Liver (tissue), 9 donors: ENCODE measurements around the gene TPCN1. TPM values are rescaled to one million over a fixed set of nuclear protein-coding genes. Genes with fewer than 3 reads are reported as not detected.

ENCODE experiments used
- DNase-seq: peaks from one replicate; pipeline ENCODE4 v3.0.0-alpha.2; 2017; ENCODE audit warnings: low spot score
- H3K27ac ChIP-seq, 2 donors: one replicate each; pipeline ENCODE4 v1.7.0; 2013; ENCODE audit warnings: inconsistent platforms in 2 of 2, low read length in 2 of 2, control low read depth in 1 of 2, low read depth in 1 of 2, mild to moderate bottlenecking in 1 of 2
- H3K27me3 ChIP-seq, 4 donors: one replicate each; pipeline versions ENCODE4 v1.6.1 to v1.7.0; 2013; ENCODE audit warnings: low read length in 3 of 4, inconsistent platforms in 1 of 4, mild to moderate bottlenecking in 1 of 4, moderate library complexity in 1 of 4; ENCODE audit not compliant: control insufficient read depth in 4 of 4, insufficient read depth in 4 of 4
- H3K36me3 ChIP-seq, 4 donors: one replicate each; pipeline versions ENCODE4 v1.6.1 to v1.7.0; 2013; ENCODE audit warnings: low read length in 3 of 4, mild to moderate bottlenecking in 3 of 4, low read depth in 1 of 4, moderate library complexity in 1 of 4; ENCODE audit not compliant: control insufficient read depth in 4 of 4, insufficient read depth in 3 of 4
- H3K4me1 ChIP-seq, 4 donors: one replicate each; pipeline versions ENCODE4 v1.6.1 to v1.7.0; 2013; ENCODE audit warnings: low read length in 3 of 4, mild to moderate bottlenecking in 3 of 4, moderate library complexity in 1 of 4; ENCODE audit not compliant: control insufficient read depth in 4 of 4, insufficient read depth in 4 of 4
- H3K4me3 ChIP-seq, 3 donors: one replicate each; pipeline versions ENCODE4 v1.6.1 to v1.7.0; 2013; ENCODE audit warnings: low read length in 3 of 3, control low read depth in 1 of 3, low read depth in 1 of 3, mild to moderate bottlenecking in 1 of 3
- H3K9ac ChIP-seq, 2 donors: one replicate each; pipeline ENCODE4 v1.7.0; 2013; ENCODE audit warnings: low read length in 2 of 2, mild to moderate bottlenecking in 2 of 2, moderate library complexity in 2 of 2, control low read depth in 1 of 2, low read depth in 1 of 2
- H3K9me3 ChIP-seq, 4 donors: one replicate each; pipeline versions ENCODE4 v1.6.1 to v1.7.0; 2013; ENCODE audit warnings: low read length in 3 of 4; ENCODE audit not compliant: control insufficient read depth in 4 of 4
- CTCF ChIP-seq: fragments of 150-350 bp; IDR thresholded peaks from 2 replicates; pipeline ENCODE4 v1.5.1; 2017; ENCODE audit warnings: improper control_type of control experiment, low read depth, low read length; ENCODE audit not compliant: missing input control
- EGR1 ChIP-seq, 2 donors: IDR thresholded peaks; 2 replicates each; pipeline ENCODE4 v1.6.1; 2016 to 2018; ENCODE audit warnings: antibody characterized with exemption in 2 of 2, low read depth in 2 of 2
- FOXA1 ChIP-seq: IDR thresholded peaks from 2 replicates; pipeline ENCODE4 v1.6.1; 2016; ENCODE audit warnings: antibody characterized with exemption
- FOXA2 ChIP-seq: IDR thresholded peaks from 2 replicates; pipeline ENCODE4 v1.6.1; 2016; ENCODE audit warnings: antibody characterized with exemption
- GABPA ChIP-seq, 2 donors: IDR thresholded peaks in 1 of 2; conservative IDR thresholded peaks in 1 of 2; 2 replicates each; pipeline ENCODE4 v1.6.1; 2016; ENCODE audit warnings: antibody characterized with exemption in 2 of 2, mild to moderate bottlenecking in 1 of 2, moderate library complexity in 1 of 2
- HNF4A ChIP-seq, 2 donors: conservative IDR thresholded peaks; 2 replicates each; pipeline ENCODE4 v1.6.1; 2016; ENCODE audit warnings: antibody characterized with exemption in 2 of 2, mild to moderate bottlenecking in 2 of 2
- HNF4G ChIP-seq: IDR thresholded peaks from 2 replicates; pipeline ENCODE4 v1.6.1; 2016; ENCODE audit warnings: antibody characterized with exemption
- JUND ChIP-seq, 2 donors: IDR thresholded peaks; 2 replicates each; pipeline ENCODE4 v1.6.1; 2016; ENCODE audit warnings: antibody characterized with exemption in 2 of 2
- NR2F2 ChIP-seq: IDR thresholded peaks from 2 replicates; pipeline ENCODE4 v1.6.1; 2016; ENCODE audit warnings: antibody characterized with exemption
- RAD21 ChIP-seq, 2 donors: IDR thresholded peaks; 2 replicates each; pipeline ENCODE4 v1.6.1; 2016; ENCODE audit warnings: antibody characterized with exemption in 2 of 2, mild to moderate bottlenecking in 2 of 2
- REST ChIP-seq: IDR thresholded peaks from 2 replicates; pipeline ENCODE4 v1.6.1; 2016; ENCODE audit warnings: antibody characterized with exemption, mild to moderate bottlenecking
- RXRA ChIP-seq, 2 donors: IDR thresholded peaks; 2 replicates each; pipeline ENCODE4 v1.6.1; 2017 to 2018; ENCODE audit warnings: antibody characterized with exemption in 2 of 2, mild to moderate bottlenecking in 1 of 2
- SP1 ChIP-seq: IDR thresholded peaks from 2 replicates; pipeline ENCODE4 v1.6.1; 2018; ENCODE audit warnings: antibody characterized with exemption, mild to moderate bottlenecking
- TAF1 ChIP-seq: conservative IDR thresholded peaks from 2 replicates; pipeline ENCODE4 v1.6.1; 2016; ENCODE audit warnings: antibody characterized with exemption, mild to moderate bottlenecking
- YY1 ChIP-seq: IDR thresholded peaks from 2 replicates; pipeline ENCODE4 v1.6.1; 2016; ENCODE audit warnings: antibody characterized with exemption, mild to moderate bottlenecking
- WGBS: extraction: QIAGEN DNeasy Blood & Tissue Kit; methylation state at CpG from one replicate; pipeline ENCODE4 v1.1.7; 2013; 5-methylcytosine and 5-hydroxymethylcytosine counted together
- polyA plus RNA-seq, 2 donors: library from polyadenylated mRNA; stranded (reverse) in 1 of 2; unstranded in 1 of 2; fragments of 200-250 nt in 1 of 2; fragments of >200 nt in 1 of 2; fragmentation: Nextera tagmentation in 1 of 2; extraction: Ambion mirVana in 1 of 2; gene quantifications; one replicate each; pipeline versions ENCODE4 v1.2.1 to v1.2.3, GENCODE V29; 2013 to 2015
- total RNA-seq, 2 donors: library from RNA; depleted of rRNA; stranded (reverse); fragments of >200 nt; gene quantifications; one replicate each; pipeline ENCODE4 v1.2.3, GENCODE V29; 2014
- TF ChIP-seq, protein P1 (sequence below): IDR thresholded peaks from 2 replicates; pipeline ENCODE4 v1.6.1; 2016; ENCODE audit warnings: antibody characterized with exemption
- TF ChIP-seq, protein P2 (sequence below): IDR thresholded peaks from 2 replicates; pipeline ENCODE4 v1.6.1; 2016; ENCODE audit warnings: antibody characterized with exemption
- TF ChIP-seq, protein P3 (sequence below): IDR thresholded peaks from 2 replicates; pipeline ENCODE4 v1.6.1; 2016; ENCODE audit warnings: antibody characterized with exemption
- donor health status: healthy.
- donor health status: healthy.
- donor health status: healthy.
- donor health status: healthy.
- donor health status: healthy.

The TPCN1 gene
- total and polyA plus RNA-seq, 4 donors, result 8.6 to 19.2 (median 13.7) TPM

- DNase-seq, result no peak
- Histone ChIP-seq H3K27ac (no peak overlapping the region), H3K4me3 (no peak overlapping the region), H3K9me3 (no peaks in the 10 kb centered on the region), H3K27me3 (no peaks in the 10 kb centered on the region), H3K36me3 (peaks cover 11 to 36% (median 31%) of the 10 kb centered on the region in 4 donors), H3K4me1 (peaks cover 8 to 34% (median 17%) of the 10 kb centered on the region in 4 donors), H3K9ac (no peak overlapping the region)
- 94% methylated on average over 3 of the region's 3 CpGs for WGBS
- TF ChIP-seq HNF4A (conservative IDR thresholded peaks at IDR 0.05), result no peak
- TF ChIP-seq RAD21 (IDR thresholded peaks at IDR 0.05), result no peak
- no peak for TF ChIP-seq TAF1
Measured at GRCh38 chr12:113181975-113182374, 39.3 kb upstream of the TPCN1 start.

GRCh38 chr12:113183030-113183589 lies 38.2 kb upstream of the TPCN1 start:
- Histone ChIP-seq H3K4me3 (no peak overlapping the region), H3K36me3 (peaks cover 10 to 25% (median 21%) of the 10 kb centered on the region in 4 donors), H3K9ac (no peak overlapping the region), H3K9me3 (no peaks in the 10 kb centered on the region), H3K27me3 (no peaks in the 10 kb centered on the region), H3K4me1 (peaks cover 8 to 39% (median 20%) of the 10 kb centered on the region in 4 donors), H3K27ac (no peak overlapping the region)
- no peak for DNase-seq
- TF ChIP-seq YY1, result no peak
- TF ChIP-seq FOXA1, result no peak
- TF ChIP-seq, protein P1, sequence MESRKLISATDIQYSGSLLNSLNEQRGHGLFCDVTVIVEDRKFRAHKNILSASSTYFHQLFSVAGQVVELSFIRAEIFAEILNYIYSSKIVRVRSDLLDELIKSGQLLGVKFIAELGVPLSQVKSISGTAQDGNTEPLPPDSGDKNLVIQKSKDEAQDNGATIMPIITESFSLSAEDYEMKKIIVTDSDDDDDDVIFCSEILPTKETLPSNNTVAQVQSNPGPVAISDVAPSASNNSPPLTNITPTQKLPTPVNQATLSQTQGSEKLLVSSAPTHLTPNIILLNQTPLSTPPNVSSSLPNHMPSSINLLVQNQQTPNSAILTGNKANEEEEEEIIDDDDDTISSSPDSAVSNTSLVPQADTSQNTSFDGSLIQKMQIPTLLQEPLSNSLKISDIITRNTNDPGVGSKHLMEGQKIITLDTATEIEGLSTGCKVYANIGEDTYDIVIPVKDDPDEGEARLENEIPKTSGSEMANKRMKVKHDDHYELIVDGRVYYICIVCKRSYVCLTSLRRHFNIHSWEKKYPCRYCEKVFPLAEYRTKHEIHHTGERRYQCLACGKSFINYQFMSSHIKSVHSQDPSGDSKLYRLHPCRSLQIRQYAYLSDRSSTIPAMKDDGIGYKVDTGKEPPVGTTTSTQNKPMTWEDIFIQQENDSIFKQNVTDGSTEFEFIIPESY, result no peak
- TF ChIP-seq, protein P2, sequence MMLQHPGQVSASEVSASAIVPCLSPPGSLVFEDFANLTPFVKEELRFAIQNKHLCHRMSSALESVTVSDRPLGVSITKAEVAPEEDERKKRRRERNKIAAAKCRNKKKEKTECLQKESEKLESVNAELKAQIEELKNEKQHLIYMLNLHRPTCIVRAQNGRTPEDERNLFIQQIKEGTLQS, result no peak
- TF ChIP-seq JUND (IDR thresholded peaks at IDR 0.05), result no peak
- no peak for TF ChIP-seq SP1
- TF ChIP-seq TAF1, result no peak
- TF ChIP-seq NR2F2, result no peak
- TF ChIP-seq RAD21 (IDR thresholded peaks at IDR 0.05), result no peak
- no peak for TF ChIP-seq EGR1 (IDR thresholded peaks at IDR 0.05; ENCODE audit: low read depth in 2 of 2)
- no peak for TF ChIP-seq GABPA (IDR thresholded peaks at IDR 0.05 in 1 of 2, conservative IDR thresholded peaks at IDR 0.05 in 1 of 2)
- TF ChIP-seq HNF4A (conservative IDR thresholded peaks at IDR 0.05), result no peak
- TF ChIP-seq FOXA2, result no peak
- TF ChIP-seq RXRA (IDR thresholded peaks at IDR 0.05), result no peak
- no peak for TF ChIP-seq CTCF
- TF ChIP-seq, protein P3, sequence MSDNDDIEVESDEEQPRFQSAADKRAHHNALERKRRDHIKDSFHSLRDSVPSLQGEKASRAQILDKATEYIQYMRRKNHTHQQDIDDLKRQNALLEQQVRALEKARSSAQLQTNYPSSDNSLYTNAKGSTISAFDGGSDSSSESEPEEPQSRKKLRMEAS, result no peak
- no peak for TF ChIP-seq REST
- TF ChIP-seq HNF4G, result no peak
- WGBS, result 87% methylated on average over 11 of the region's 11 CpGs
